Liver (tissue), 9 donors: ENCODE measurements around the gene SAMD4B. TPM values are rescaled to one million over a fixed set of nuclear protein-coding genes. Genes with fewer than 3 reads are reported as not detected.

ENCODE experiments used
- DNase-seq: peaks from one replicate; pipeline ENCODE4 v3.0.0-alpha.2; 2017; ENCODE audit warnings: low spot score
- H3K27ac ChIP-seq, 2 donors: one replicate each; pipeline ENCODE4 v1.7.0; 2013; ENCODE audit warnings: inconsistent platforms in 2 of 2, low read length in 2 of 2, control low read depth in 1 of 2, low read depth in 1 of 2, mild to moderate bottlenecking in 1 of 2
- H3K27me3 ChIP-seq, 4 donors: one replicate each; pipeline versions ENCODE4 v1.6.1 to v1.7.0; 2013; ENCODE audit warnings: low read length in 3 of 4, inconsistent platforms in 1 of 4, mild to moderate bottlenecking in 1 of 4, moderate library complexity in 1 of 4; ENCODE audit not compliant: control insufficient read depth in 4 of 4, insufficient read depth in 4 of 4
- H3K36me3 ChIP-seq, 4 donors: one replicate each; pipeline versions ENCODE4 v1.6.1 to v1.7.0; 2013; ENCODE audit warnings: low read length in 3 of 4, mild to moderate bottlenecking in 3 of 4, low read depth in 1 of 4, moderate library complexity in 1 of 4; ENCODE audit not compliant: control insufficient read depth in 4 of 4, insufficient read depth in 3 of 4
- H3K4me1 ChIP-seq, 4 donors: one replicate each; pipeline versions ENCODE4 v1.6.1 to v1.7.0; 2013; ENCODE audit warnings: low read length in 3 of 4, mild to moderate bottlenecking in 3 of 4, moderate library complexity in 1 of 4; ENCODE audit not compliant: control insufficient read depth in 4 of 4, insufficient read depth in 4 of 4
- H3K4me3 ChIP-seq, 3 donors: one replicate each; pipeline versions ENCODE4 v1.6.1 to v1.7.0; 2013; ENCODE audit warnings: low read length in 3 of 3, control low read depth in 1 of 3, low read depth in 1 of 3, mild to moderate bottlenecking in 1 of 3
- H3K9ac ChIP-seq, 2 donors: one replicate each; pipeline ENCODE4 v1.7.0; 2013; ENCODE audit warnings: low read length in 2 of 2, mild to moderate bottlenecking in 2 of 2, moderate library complexity in 2 of 2, control low read depth in 1 of 2, low read depth in 1 of 2
- H3K9me3 ChIP-seq, 4 donors: one replicate each; pipeline versions ENCODE4 v1.6.1 to v1.7.0; 2013; ENCODE audit warnings: low read length in 3 of 4; ENCODE audit not compliant: control insufficient read depth in 4 of 4
- FOXA1 ChIP-seq: IDR thresholded peaks from 2 replicates; pipeline ENCODE4 v1.6.1; 2016; ENCODE audit warnings: antibody characterized with exemption
- JUND ChIP-seq, 2 donors: IDR thresholded peaks; 2 replicates each; pipeline ENCODE4 v1.6.1; 2016; ENCODE audit warnings: antibody characterized with exemption in 2 of 2
- NR2F2 ChIP-seq: IDR thresholded peaks from 2 replicates; pipeline ENCODE4 v1.6.1; 2016; ENCODE audit warnings: antibody characterized with exemption
- RXRA ChIP-seq, 2 donors: IDR thresholded peaks; 2 replicates each; pipeline ENCODE4 v1.6.1; 2017 to 2018; ENCODE audit warnings: antibody characterized with exemption in 2 of 2, mild to moderate bottlenecking in 1 of 2
- WGBS: extraction: QIAGEN DNeasy Blood & Tissue Kit; methylation state at CpG from one replicate; pipeline ENCODE4 v1.1.7; 2013; 5-methylcytosine and 5-hydroxymethylcytosine counted together
- polyA plus RNA-seq, 2 donors: library from polyadenylated mRNA; stranded (reverse) in 1 of 2; unstranded in 1 of 2; fragments of 200-250 nt in 1 of 2; fragments of >200 nt in 1 of 2; fragmentation: Nextera tagmentation in 1 of 2; extraction: Ambion mirVana in 1 of 2; gene quantifications; one replicate each; pipeline versions ENCODE4 v1.2.1 to v1.2.3, GENCODE V29; 2013 to 2015
- total RNA-seq, 2 donors: library from RNA; depleted of rRNA; stranded (reverse); fragments of >200 nt; gene quantifications; one replicate each; pipeline ENCODE4 v1.2.3, GENCODE V29; 2014
- TF ChIP-seq, protein P1 (sequence below): fragments of 150-350 bp; IDR thresholded peaks from 2 replicates; pipeline ENCODE4 v1.5.1; 2017; ENCODE audit warnings: improper control_type of control experiment, low read depth, low read length; ENCODE audit not compliant: missing input control
- TF ChIP-seq, protein P2 (sequence below): IDR thresholded peaks from 2 replicates; pipeline ENCODE4 v1.6.1; 2016; ENCODE audit warnings: antibody characterized with exemption
- donor health status: healthy.
- donor health status: healthy.
- donor health status: healthy.
- donor health status: healthy.
- donor health status: healthy.

Gene SAMD4B
- total and polyA plus RNA-seq, 4 donors, result 17.3 to 39.4 (median 30.5) TPM

DNA sequence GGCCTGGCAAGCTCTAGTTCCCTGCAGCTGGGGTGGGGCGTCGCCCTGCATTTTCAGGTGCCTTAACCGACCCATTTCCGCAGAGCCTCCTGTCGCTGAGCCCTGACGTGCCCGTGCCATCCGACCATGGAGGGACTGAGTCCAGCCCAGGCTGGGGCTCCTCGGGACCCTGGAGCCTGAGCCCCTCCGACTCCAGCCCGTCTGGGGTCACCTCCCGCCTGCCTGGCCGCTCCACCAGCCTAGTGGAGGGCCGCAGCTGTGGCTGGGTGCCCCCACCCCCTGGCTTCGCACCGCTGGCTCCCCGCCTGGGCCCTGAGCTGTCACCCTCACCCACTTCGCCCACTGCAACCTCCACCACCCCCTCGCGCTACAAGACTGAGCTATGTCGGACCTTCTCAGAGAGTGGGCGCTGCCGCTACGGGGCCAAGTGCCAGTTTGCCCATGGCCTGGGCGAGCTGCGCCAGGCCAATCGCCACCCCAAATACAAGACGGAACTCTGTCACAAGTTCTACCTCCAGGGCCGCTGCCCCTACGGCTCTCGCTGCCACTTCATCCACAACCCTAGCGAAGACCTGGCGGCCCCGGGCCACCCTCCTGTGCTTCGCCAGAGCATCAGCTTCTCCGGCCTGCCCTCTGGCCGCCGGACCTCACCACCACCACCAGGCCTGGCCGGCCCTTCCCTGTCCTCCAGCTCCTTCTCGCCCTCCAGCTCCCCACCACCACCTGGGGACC, 65.6 kb downstream of the SAMD4B start:
- TF ChIP-seq FOXA1, result no peak
- TF ChIP-seq JUND (IDR thresholded peaks at IDR 0.05), result no peak
- TF ChIP-seq NR2F2, result peak; percentile 3
- peak in 1 of 2 donors; percentile 5 for TF ChIP-seq RXRA (IDR thresholded peaks at IDR 0.05)
- peak overlapping the region; percentile 89 to 95 for H3K27ac ChIP-seq
- no peak for DNase-seq
- H3K27me3 ChIP-seq, result no peaks in the 10 kb centered on the region
- H3K9ac ChIP-seq, result peak overlapping the region; percentile 98 to 99
- H3K4me1 ChIP-seq, result peaks cover 7 to 28% (median 12%) of the 10 kb centered on the region in 4 donors
- H3K4me3 ChIP-seq, result peak overlapping the region; percentile 89 to 95 (median 94)
- peaks cover 0 to 9% (median 0%) of the 10 kb centered on the region in 4 donors for H3K36me3 ChIP-seq
- no peaks in the 10 kb centered on the region for H3K9me3 ChIP-seq
- 5% methylated on average over 40 of the region's 40 CpGs for WGBS

DNA sequence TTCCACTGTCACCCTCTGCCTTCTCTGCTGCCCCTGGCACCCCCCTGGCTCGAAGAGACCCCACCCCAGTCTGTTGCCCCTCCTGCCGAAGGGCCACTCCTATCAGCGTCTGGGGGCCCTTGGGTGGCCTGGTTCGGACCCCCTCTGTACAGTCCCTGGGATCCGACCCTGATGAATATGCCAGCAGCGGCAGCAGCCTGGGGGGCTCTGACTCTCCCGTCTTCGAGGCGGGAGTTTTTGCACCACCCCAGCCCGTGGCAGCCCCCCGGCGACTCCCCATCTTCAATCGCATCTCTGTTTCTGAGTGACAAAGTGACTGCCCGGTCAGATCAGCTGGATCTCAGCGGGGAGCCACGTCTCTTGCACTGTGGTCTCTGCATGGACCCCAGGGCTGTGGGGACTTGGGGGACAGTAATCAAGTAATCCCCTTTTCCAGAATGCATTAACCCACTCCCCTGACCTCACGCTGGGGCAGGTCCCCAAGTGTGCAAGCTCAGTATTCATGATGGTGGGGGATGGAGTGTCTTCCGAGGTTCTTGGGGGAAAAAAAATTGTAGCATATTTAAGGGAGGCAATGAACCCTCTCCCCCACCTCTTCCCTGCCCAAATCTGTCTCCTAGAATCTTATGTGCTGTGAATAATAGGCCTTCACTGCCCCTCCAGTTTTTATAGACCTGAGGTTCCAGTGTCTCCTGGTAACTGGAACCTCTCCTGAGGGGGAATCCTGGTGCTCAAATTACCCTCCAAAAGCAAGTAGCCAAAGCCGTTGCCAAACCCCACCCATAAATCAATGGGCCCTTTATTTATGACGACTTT, 66.4 kb downstream of the SAMD4B start:
- DNase-seq, result no peak
- 11% methylated on average over 20 of the region's 20 CpGs for WGBS

More for the DNA sequence above, 66.4 kb downstream of the SAMD4B start:
- Histone ChIP-seq H3K9ac (peak overlapping the region; percentile 98 to 99), H3K4me3 (peak overlapping the region; percentile 89 to 95 (median 94)), H3K27me3 (no peaks in the 10 kb centered on the region), H3K4me1 (peaks cover 10 to 29% (median 12%) of the 10 kb centered on the region in 4 donors), H3K36me3 (peaks cover 0 to 9% (median 0%) of the 10 kb centered on the region in 4 donors), H3K9me3 (no peaks in the 10 kb centered on the region), H3K27ac (peak overlapping the region; percentile 89 to 95)
- TF ChIP-seq, protein P1, sequence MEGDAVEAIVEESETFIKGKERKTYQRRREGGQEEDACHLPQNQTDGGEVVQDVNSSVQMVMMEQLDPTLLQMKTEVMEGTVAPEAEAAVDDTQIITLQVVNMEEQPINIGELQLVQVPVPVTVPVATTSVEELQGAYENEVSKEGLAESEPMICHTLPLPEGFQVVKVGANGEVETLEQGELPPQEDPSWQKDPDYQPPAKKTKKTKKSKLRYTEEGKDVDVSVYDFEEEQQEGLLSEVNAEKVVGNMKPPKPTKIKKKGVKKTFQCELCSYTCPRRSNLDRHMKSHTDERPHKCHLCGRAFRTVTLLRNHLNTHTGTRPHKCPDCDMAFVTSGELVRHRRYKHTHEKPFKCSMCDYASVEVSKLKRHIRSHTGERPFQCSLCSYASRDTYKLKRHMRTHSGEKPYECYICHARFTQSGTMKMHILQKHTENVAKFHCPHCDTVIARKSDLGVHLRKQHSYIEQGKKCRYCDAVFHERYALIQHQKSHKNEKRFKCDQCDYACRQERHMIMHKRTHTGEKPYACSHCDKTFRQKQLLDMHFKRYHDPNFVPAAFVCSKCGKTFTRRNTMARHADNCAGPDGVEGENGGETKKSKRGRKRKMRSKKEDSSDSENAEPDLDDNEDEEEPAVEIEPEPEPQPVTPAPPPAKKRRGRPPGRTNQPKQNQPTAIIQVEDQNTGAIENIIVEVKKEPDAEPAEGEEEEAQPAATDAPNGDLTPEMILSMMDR, result peak; percentile 1
- TF ChIP-seq, protein P2, sequence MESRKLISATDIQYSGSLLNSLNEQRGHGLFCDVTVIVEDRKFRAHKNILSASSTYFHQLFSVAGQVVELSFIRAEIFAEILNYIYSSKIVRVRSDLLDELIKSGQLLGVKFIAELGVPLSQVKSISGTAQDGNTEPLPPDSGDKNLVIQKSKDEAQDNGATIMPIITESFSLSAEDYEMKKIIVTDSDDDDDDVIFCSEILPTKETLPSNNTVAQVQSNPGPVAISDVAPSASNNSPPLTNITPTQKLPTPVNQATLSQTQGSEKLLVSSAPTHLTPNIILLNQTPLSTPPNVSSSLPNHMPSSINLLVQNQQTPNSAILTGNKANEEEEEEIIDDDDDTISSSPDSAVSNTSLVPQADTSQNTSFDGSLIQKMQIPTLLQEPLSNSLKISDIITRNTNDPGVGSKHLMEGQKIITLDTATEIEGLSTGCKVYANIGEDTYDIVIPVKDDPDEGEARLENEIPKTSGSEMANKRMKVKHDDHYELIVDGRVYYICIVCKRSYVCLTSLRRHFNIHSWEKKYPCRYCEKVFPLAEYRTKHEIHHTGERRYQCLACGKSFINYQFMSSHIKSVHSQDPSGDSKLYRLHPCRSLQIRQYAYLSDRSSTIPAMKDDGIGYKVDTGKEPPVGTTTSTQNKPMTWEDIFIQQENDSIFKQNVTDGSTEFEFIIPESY, result no peak
